Duodenal mucosa (tissue), 2 donors: ENCODE data around the gene PTPRE.

Source experiments
- H3K27ac ChIP-seq: one replicate; pipeline ENCODE4 v1.7.0; 2013; ENCODE audit warnings: low read depth, low read length
- H3K27me3 ChIP-seq, 2 donors: one replicate each; pipeline ENCODE4 v1.7.0; 2013; ENCODE audit warnings: low read length in 2 of 2, control low read depth in 1 of 2; ENCODE audit not compliant: insufficient read depth in 2 of 2, control insufficient read depth in 1 of 2
- H3K36me3 ChIP-seq, 2 donors: one replicate each; pipeline ENCODE4 v1.7.0; 2013; ENCODE audit warnings: low read length in 2 of 2, control low read depth in 1 of 2; ENCODE audit not compliant: insufficient read depth in 2 of 2, control insufficient read depth in 1 of 2
- H3K4me1 ChIP-seq, 2 donors: one replicate each; pipeline ENCODE4 v1.7.0; 2013; ENCODE audit warnings: low read length in 2 of 2, control low read depth in 1 of 2; ENCODE audit not compliant: insufficient read depth in 2 of 2, control insufficient read depth in 1 of 2
- H3K4me3 ChIP-seq, 2 donors: one replicate each; pipeline ENCODE4 v1.7.0; 2013; ENCODE audit warnings: low read length in 2 of 2, low read depth in 1 of 2
- H3K9ac ChIP-seq, 2 donors: one replicate each; pipeline ENCODE4 v1.7.0; 2013; ENCODE audit warnings: low read length in 2 of 2, low read depth in 1 of 2
- H3K9me3 ChIP-seq, 2 donors: one replicate each; pipeline ENCODE4 v1.7.0; 2013; ENCODE audit warnings: low read length in 2 of 2, control low read depth in 1 of 2; ENCODE audit not compliant: control insufficient read depth in 1 of 2

The PTPRE gene

GRCh38 chr10:127964621-127965020 lies 57.7 kb downstream of the PTPRE start:
- H3K4me3 ChIP-seq: peak overlapping the region in 1 of 2 donors; percentile 19
- H3K9me3 ChIP-seq: no peaks in the 10 kb centered on the region
- H3K27ac ChIP-seq: no peak overlapping the region
- no peak overlapping the region for H3K9ac ChIP-seq
- no peaks in the 10 kb centered on the region for H3K27me3 ChIP-seq
- H3K36me3 ChIP-seq: no peaks in the 10 kb centered on the region
- H3K4me1 ChIP-seq: peaks cover 9 to 10% of the 10 kb centered on the region in 2 donors

- no peak overlapping the region for H3K4me3 ChIP-seq
- peaks cover 10 to 13% of the 10 kb centered on the region in 2 donors for H3K4me1 ChIP-seq
- no peaks in the 10 kb centered on the region for H3K36me3 ChIP-seq
- no peaks in the 10 kb centered on the region for H3K9me3 ChIP-seq
- no peak overlapping the region for H3K27ac ChIP-seq
- no peak overlapping the region for H3K9ac ChIP-seq
- H3K27me3 ChIP-seq: no peaks in the 10 kb centered on the region
Observed at GRCh38 chr10:127966875-127967274, 60.0 kb downstream of the PTPRE start.

GRCh38 chr10:127968027-127968441 lies 61.1 kb downstream of the PTPRE start:
- Histone ChIP-seq H3K9ac (no peak overlapping the region), H3K36me3 (no peaks in the 10 kb centered on the region), H3K4me3 (no peak overlapping the region), H3K4me1 (peaks cover 10 to 16% of the 10 kb centered on the region in 2 donors), H3K27me3 (no peaks in the 10 kb centered on the region), H3K27ac (no peak overlapping the region), H3K9me3 (no peaks in the 10 kb centered on the region)

GRCh38 chr10:127968659-127969058 lies 61.8 kb downstream of the PTPRE start:
- no peaks in the 10 kb centered on the region for H3K36me3 ChIP-seq
- H3K27ac ChIP-seq: no peak overlapping the region
- no peaks in the 10 kb centered on the region for H3K9me3 ChIP-seq
- no peak overlapping the region for H3K4me3 ChIP-seq
- no peaks in the 10 kb centered on the region for H3K27me3 ChIP-seq
- H3K4me1 ChIP-seq: peaks cover 11 to 16% of the 10 kb centered on the region in 2 donors
- no peak overlapping the region for H3K9ac ChIP-seq

GRCh38 chr10:127971101-127971946 lies 64.4 kb downstream of the PTPRE start:
- Histone ChIP-seq H3K27me3 (no peaks in the 10 kb centered on the region), H3K9ac (no peak overlapping the region), H3K27ac (no peak overlapping the region), H3K9me3 (no peaks in the 10 kb centered on the region), H3K36me3 (no peaks in the 10 kb centered on the region), H3K4me3 (no peak overlapping the region), H3K4me1 (peaks cover 16 to 22% of the 10 kb centered on the region in 2 donors)

- Histone ChIP-seq H3K9me3 (no peaks in the 10 kb centered on the region), H3K36me3 (no peaks in the 10 kb centered on the region), H3K27me3 (no peaks in the 10 kb centered on the region), H3K27ac (no peak overlapping the region), H3K4me3 (no peak overlapping the region), H3K9ac (no peak overlapping the region), H3K4me1 (peaks cover 24 to 29% of the 10 kb centered on the region in 2 donors)
Observed at GRCh38 chr10:127971963-127972615, 65.2 kb downstream of the PTPRE start.

- Histone ChIP-seq H3K9ac (no peak overlapping the region), H3K36me3 (no peaks in the 10 kb centered on the region), H3K4me1 (peaks cover 26 to 30% of the 10 kb centered on the region in 2 donors), H3K9me3 (no peaks in the 10 kb centered on the region), H3K27me3 (no peaks in the 10 kb centered on the region), H3K4me3 (no peak overlapping the region), H3K27ac (no peak overlapping the region)
Observed at GRCh38 chr10:127972751-127973357, 66.0 kb downstream of the PTPRE start.

- Histone ChIP-seq H3K27ac (no peak overlapping the region), H3K4me3 (no peak overlapping the region), H3K4me1 (peaks cover 22 to 30% of the 10 kb centered on the region in 2 donors), H3K9ac (no peak overlapping the region), H3K36me3 (no peaks in the 10 kb centered on the region), H3K9me3 (no peaks in the 10 kb centered on the region), H3K27me3 (no peaks in the 10 kb centered on the region)
Observed at GRCh38 chr10:127973791-127974311, 66.9 kb downstream of the PTPRE start.

GRCh38 chr10:127974911-127975310 lies 68.0 kb downstream of the PTPRE start:
- no peaks in the 10 kb centered on the region for H3K27me3 ChIP-seq
- H3K9ac ChIP-seq: no peak overlapping the region
- no peaks in the 10 kb centered on the region for H3K36me3 ChIP-seq
- H3K27ac ChIP-seq: no peak overlapping the region
- H3K4me1 ChIP-seq: peaks cover 22 to 30% of the 10 kb centered on the region in 2 donors
- peaks cover 2 to 6% of the 10 kb centered on the region in 2 donors for H3K9me3 ChIP-seq
- no peak overlapping the region for H3K4me3 ChIP-seq

GRCh38 chr10:127976286-127976685 lies 69.4 kb downstream of the PTPRE start:
- Histone ChIP-seq H3K9ac (no peak overlapping the region), H3K27ac (peak overlapping the region; percentile 13), H3K36me3 (no peaks in the 10 kb centered on the region), H3K27me3 (no peaks in the 10 kb centered on the region), H3K9me3 (peaks cover 4 to 11% of the 10 kb centered on the region in 2 donors), H3K4me3 (no peak overlapping the region), H3K4me1 (peaks cover 22 to 30% of the 10 kb centered on the region in 2 donors)
